NB4 (cell line): ENCODE results near the gene GGT6.
A peak's percentile ranks its signal among the peaks of the same experiment; 100 is the strongest.

ENCODE experiments used
- DNase-seq: peaks from one replicate; pipeline ENCODE4 v3.0.0; 2010; ENCODE audit warnings: low read depth
- H3K4me3 ChIP-seq: one replicate; pipeline ENCODE4 v1.5.1; 2011; ENCODE audit warnings: mild to moderate bottlenecking, low read depth, low read length, moderate library complexity
- CTCF ChIP-seq: IDR thresholded peaks from one replicate; pipeline ENCODE4 v1.5.1; 2012; ENCODE audit warnings: low read depth, low read length
- MAX ChIP-seq: IDR thresholded peaks from 2 replicates; pipeline ENCODE4 v1.6.1; 2011; ENCODE audit warnings: low read depth, low read length
- MYC ChIP-seq: IDR thresholded peaks from 2 replicates; pipeline ENCODE4 v1.6.1; 2011; ENCODE audit warnings: low read depth, low read length
- POLR2A ChIP-seq: IDR thresholded peaks from 2 replicates; pipeline ENCODE4 v1.6.1; 2011; ENCODE audit warnings: mild to moderate bottlenecking; ENCODE audit not compliant: insufficient read length; ENCODE audit errors: extremely low read depth

GGT6 gene

GRCh38 chr17:4509923-4510617 lies 50.3 kb downstream of the GGT6 start:
- H3K4me3 ChIP-seq: no peak overlapping the region
- no peak for TF ChIP-seq MAX
- TF ChIP-seq MYC: no peak
- TF ChIP-seq POLR2A: no peak
- no peak for TF ChIP-seq CTCF
- DNase-seq: no peak

- peak; percentile 43 for DNase-seq
- TF ChIP-seq POLR2A (no peak), CTCF (no peak), MYC (no peak), MAX (no peak)
These were observed 51.0 kb downstream of the GGT6 start for GRCh38 chr17:4509401-4509800.

GRCh38 chr17:4508207-4508606 lies 52.2 kb downstream of the GGT6 start:
- H3K4me3 ChIP-seq: no peak overlapping the region
- no peak for TF ChIP-seq MYC
- no peak for TF ChIP-seq CTCF
- no peak for TF ChIP-seq POLR2A
- TF ChIP-seq MAX: no peak
- no peak for DNase-seq

More at GRCh38 chr17:4509401-4509800, 51.0 kb downstream of the GGT6 start:
- H3K4me3 ChIP-seq: no peak overlapping the region

GRCh38 chr17:4507361-4508111 lies 52.8 kb downstream of the GGT6 start:
- no peak for DNase-seq
- TF ChIP-seq POLR2A: no peak
- no peak for TF ChIP-seq MYC
- TF ChIP-seq CTCF: no peak
- no peak for TF ChIP-seq MAX
- H3K4me3 ChIP-seq: no peak overlapping the region
